ENCODE data around the gene ADAMTS17. TPM values are rescaled to one million over a fixed set of nuclear protein-coding genes. Genes with fewer than 3 reads are reported as not detected.

ADAMTS17 gene
- total RNA-seq, 1 donor from 2014 or later, result 1.5 TPM

DNA sequence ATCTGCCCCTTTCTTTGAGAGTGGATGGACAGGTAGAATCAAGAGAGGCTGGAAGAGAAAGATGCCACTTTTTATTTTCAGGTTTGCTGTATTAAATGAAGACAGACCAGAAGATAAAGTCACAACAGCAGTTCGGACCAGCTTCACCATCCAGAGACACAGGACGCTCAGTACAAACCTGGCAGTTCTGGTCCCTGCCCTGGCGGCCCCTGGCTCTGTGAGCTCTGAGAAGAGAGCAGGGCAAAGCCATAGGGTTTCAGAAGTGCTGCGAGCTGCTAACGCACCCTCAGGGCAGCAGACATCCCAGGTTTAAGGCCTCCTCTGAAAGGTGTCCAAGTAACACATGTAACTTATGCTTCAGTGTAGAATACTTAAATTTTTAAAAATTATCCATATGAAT lies 216.8 kb downstream of the ADAMTS17 start:
- Mint-ChIP-seq H3K27ac (ENCODE audit: unreplicated experiment) (no peak overlapping the region), H3K36me3 (ENCODE audit: unreplicated experiment) (no peaks in the 10 kb centered on the region), H3K4me1 (ENCODE audit: unreplicated experiment) (no peaks in the 10 kb centered on the region), H3K4me3 (ENCODE audit: unreplicated experiment) (no peak overlapping the region), H3K27me3 (ENCODE audit: unreplicated experiment) (no peaks in the 10 kb centered on the region), H3K9me3 (ENCODE audit: unreplicated experiment) (peaks cover 15% of the 10 kb centered on the region)
- TF ChIP-seq, protein P1, sequence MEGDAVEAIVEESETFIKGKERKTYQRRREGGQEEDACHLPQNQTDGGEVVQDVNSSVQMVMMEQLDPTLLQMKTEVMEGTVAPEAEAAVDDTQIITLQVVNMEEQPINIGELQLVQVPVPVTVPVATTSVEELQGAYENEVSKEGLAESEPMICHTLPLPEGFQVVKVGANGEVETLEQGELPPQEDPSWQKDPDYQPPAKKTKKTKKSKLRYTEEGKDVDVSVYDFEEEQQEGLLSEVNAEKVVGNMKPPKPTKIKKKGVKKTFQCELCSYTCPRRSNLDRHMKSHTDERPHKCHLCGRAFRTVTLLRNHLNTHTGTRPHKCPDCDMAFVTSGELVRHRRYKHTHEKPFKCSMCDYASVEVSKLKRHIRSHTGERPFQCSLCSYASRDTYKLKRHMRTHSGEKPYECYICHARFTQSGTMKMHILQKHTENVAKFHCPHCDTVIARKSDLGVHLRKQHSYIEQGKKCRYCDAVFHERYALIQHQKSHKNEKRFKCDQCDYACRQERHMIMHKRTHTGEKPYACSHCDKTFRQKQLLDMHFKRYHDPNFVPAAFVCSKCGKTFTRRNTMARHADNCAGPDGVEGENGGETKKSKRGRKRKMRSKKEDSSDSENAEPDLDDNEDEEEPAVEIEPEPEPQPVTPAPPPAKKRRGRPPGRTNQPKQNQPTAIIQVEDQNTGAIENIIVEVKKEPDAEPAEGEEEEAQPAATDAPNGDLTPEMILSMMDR (IDR thresholded peaks at IDR 0.05), result no peak
- DNase-seq (ENCODE audit: extremely low spot score, unreplicated experiment), result no peak

DNA sequence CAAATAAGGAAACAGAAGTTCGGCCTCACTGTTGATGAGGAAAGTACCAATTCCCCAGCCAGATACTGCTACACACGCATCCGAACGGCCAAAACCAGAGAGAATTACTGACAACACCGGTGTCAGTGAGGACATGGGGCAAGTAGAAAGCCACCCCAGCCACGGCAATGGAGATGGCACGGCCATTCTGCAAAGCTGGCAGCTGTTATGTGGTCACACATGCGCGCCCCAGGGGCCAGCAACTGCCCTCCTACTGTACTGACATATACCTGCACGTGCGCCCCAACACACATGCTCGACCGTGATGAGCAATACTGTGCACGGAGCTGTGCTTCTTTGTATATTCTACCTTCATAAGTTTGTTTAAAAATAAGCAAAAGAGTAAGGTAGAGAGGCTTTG lies 217.4 kb downstream of the ADAMTS17 start:
- DNase-seq (ENCODE audit: extremely low spot score, unreplicated experiment), result no peak
- Mint-ChIP-seq H3K9me3 (ENCODE audit: unreplicated experiment) (peaks cover 18% of the 10 kb centered on the region), H3K27me3 (ENCODE audit: unreplicated experiment) (no peaks in the 10 kb centered on the region), H3K4me1 (ENCODE audit: unreplicated experiment) (no peaks in the 10 kb centered on the region), H3K27ac (ENCODE audit: unreplicated experiment) (no peak overlapping the region), H3K36me3 (ENCODE audit: unreplicated experiment) (no peaks in the 10 kb centered on the region), H3K4me3 (ENCODE audit: unreplicated experiment) (no peak overlapping the region)
- TF ChIP-seq, protein P1 (IDR thresholded peaks at IDR 0.05), result no peak

DNA sequence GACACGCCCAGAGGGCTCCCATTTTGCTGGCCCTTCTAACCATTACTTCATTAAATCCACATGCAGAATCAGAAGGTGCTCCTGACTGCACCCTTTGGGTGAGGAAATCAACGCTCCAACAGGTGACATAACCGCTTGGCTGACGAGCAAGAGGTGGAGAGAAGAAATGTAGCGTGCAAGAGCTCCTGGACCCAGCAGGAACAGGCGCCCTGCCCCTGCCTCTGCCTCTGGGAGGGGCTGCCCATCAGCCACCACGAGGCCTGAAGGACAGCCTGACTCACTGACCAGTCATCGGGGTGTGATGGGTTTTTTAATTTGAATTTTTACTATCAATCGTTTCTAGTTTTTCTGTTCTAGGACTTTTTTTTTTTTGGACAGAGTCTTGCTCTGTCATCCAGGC lies 218.2 kb downstream of the ADAMTS17 start:
- Mint-ChIP-seq H3K4me1 (ENCODE audit: unreplicated experiment) (no peaks in the 10 kb centered on the region), H3K4me3 (ENCODE audit: unreplicated experiment) (no peak overlapping the region), H3K36me3 (ENCODE audit: unreplicated experiment) (no peaks in the 10 kb centered on the region), H3K27me3 (ENCODE audit: unreplicated experiment) (no peaks in the 10 kb centered on the region), H3K9me3 (ENCODE audit: unreplicated experiment) (peaks cover 18% of the 10 kb centered on the region), H3K27ac (ENCODE audit: unreplicated experiment) (no peak overlapping the region)
- no peak for DNase-seq (ENCODE audit: extremely low spot score, unreplicated experiment)
- TF ChIP-seq, protein P1 (IDR thresholded peaks at IDR 0.05), result no peak

DNA sequence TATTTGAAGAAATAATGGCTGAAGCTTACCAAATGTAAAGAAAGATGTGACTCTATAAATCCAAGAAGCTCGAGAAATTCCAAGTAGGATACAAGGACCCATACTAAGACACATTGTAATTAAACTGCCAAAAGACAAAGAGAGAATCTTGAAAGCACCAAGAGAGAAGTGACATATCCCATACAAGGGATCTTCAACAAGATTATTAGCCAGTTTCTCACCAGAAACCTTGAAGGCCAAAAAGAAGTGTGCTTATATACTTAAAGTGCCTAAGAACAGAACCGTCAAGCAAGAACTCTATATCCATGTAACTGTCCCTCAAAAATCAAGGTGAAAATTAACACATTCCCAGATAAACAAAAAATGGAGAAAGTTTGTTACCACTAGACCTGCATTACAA lies 220.5 kb downstream of the ADAMTS17 start:
- Mint-ChIP-seq H3K27me3 (ENCODE audit: unreplicated experiment) (no peaks in the 10 kb centered on the region), H3K9me3 (ENCODE audit: unreplicated experiment) (peaks cover 18% of the 10 kb centered on the region), H3K4me3 (ENCODE audit: unreplicated experiment) (no peak overlapping the region), H3K4me1 (ENCODE audit: unreplicated experiment) (no peaks in the 10 kb centered on the region), H3K36me3 (ENCODE audit: unreplicated experiment) (no peaks in the 10 kb centered on the region), H3K27ac (ENCODE audit: unreplicated experiment) (no peak overlapping the region)
- DNase-seq (ENCODE audit: extremely low spot score, unreplicated experiment), result no peak
- TF ChIP-seq, protein P1 (IDR thresholded peaks at IDR 0.05), result no peak

DNA sequence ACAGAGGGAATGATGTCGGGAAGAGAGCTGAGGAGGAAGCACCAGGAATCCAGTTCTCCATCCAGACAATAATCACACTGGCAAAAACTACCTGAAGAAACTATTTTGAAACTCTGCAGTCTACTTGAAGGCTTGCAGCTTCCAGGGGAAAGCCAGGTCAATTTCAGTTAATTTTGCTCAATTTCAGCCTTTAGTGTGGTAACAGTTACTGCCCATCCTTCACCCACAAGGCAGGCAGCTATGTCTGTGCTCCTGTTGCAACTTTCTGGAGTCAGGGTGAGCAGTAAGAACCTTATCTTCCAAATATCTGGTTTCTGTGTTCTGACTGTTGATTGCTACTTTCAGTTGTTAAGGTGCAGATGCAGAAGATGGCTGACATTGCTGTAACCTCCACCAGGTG lies 221.7 kb downstream of the ADAMTS17 start:
- Mint-ChIP-seq H3K27me3 (ENCODE audit: unreplicated experiment) (no peaks in the 10 kb centered on the region), H3K4me1 (ENCODE audit: unreplicated experiment) (peaks cover under 1% of the 10 kb centered on the region), H3K9me3 (ENCODE audit: unreplicated experiment) (peaks cover 18% of the 10 kb centered on the region), H3K36me3 (ENCODE audit: unreplicated experiment) (no peaks in the 10 kb centered on the region), H3K4me3 (ENCODE audit: unreplicated experiment) (no peak overlapping the region), H3K27ac (ENCODE audit: unreplicated experiment) (no peak overlapping the region)
- TF ChIP-seq, protein P1 (IDR thresholded peaks at IDR 0.05), result no peak
- no peak for DNase-seq (ENCODE audit: extremely low spot score, unreplicated experiment)

All from osteocyte (in vitro differentiated cells).